ENCODE results near the gene FAM131B.
"Not testable (repeated sequence)": the region's sequence is repeated elsewhere in the genome, so short reads cannot be mapped to it uniquely, and the experiment has no call there.

The FAM131B gene

GRCh38 chr7:143362131-143363015 lies at the start of gene FAM131B:
TSS of gene FAM131B (minus strand) at chr7:143362713. CDS start at chr7:143362603, 110 bp downstream.
- peak in 32 of 58 donors; percentile 28 to 71 (median 55) for DNase-seq

GRCh38 chr7:143411976-143412708 lies 49.6 kb upstream of the FAM131B start:
- DNase-seq: no peak

GRCh38 chr7:143410521-143411004 lies 48.0 kb upstream of the FAM131B start:
- DNase-seq: no peak

- no peak for DNase-seq
These were observed 46.4 kb upstream of the FAM131B start, which contains the start of gene EPHA1 for GRCh38 chr7:143408686-143409561. TSS of gene EPHA1 (minus strand) at chr7:143408856. CDS start at chr7:143408805, 51 bp downstream.

GRCh38 chr7:143408252-143408685 lies 45.8 kb upstream of the FAM131B start:
- DNase-seq: no peak

- no peak for DNase-seq
These were observed 45.1 kb upstream of the FAM131B start for GRCh38 chr7:143407287-143408251.

GRCh38 chr7:143406002-143406357 lies 43.5 kb upstream of the FAM131B start:
- DNase-seq: no peak

- DNase-seq: no peak
These were observed 42.9 kb upstream of the FAM131B start for GRCh38 chr7:143405173-143406001.

GRCh38 chr7:143402233-143402632 lies 39.7 kb upstream of the FAM131B start:
- DNase-seq: not testable (repeated sequence)

GRCh38 chr7:143401265-143401664 lies 38.8 kb upstream of the FAM131B start:
- no peak for DNase-seq

GRCh38 chr7:143399642-143400041 lies 37.1 kb upstream of the FAM131B start:
- DNase-seq: no peak

- no peak for DNase-seq
These were observed 36.6 kb upstream of the FAM131B start for GRCh38 chr7:143399151-143399550.

- DNase-seq: no peak
These were observed 36.1 kb upstream of the FAM131B start for GRCh38 chr7:143398616-143399015.

GRCh38 chr7:143397710-143398530 lies 35.4 kb upstream of the FAM131B start:
- no peak for DNase-seq

GRCh38 chr7:143396625-143397556 lies 34.4 kb upstream of the FAM131B start:
- DNase-seq: no peak

- DNase-seq: no peak
These were observed 33.7 kb upstream of the FAM131B start for GRCh38 chr7:143396182-143396581.
